SU-DHL-6 (cell line): Measurements from ENCODE around the gene ZNF775.

Source experiments
- H2AFZ ChIP-seq: fragments of 200-600 bp; sonication (generic); 2 replicates; pipeline ENCODE4 v1.6.1; 2014; ENCODE audit warnings: low read depth, mild to moderate bottlenecking, moderate library complexity, mixed read lengths, antibody characterized with exemption, low read length; ENCODE audit not compliant: severe bottlenecking
- H3F3A ChIP-seq: fragments of 200-600 bp; shearing (Covaris generic); 2 replicates; pipeline ENCODE4 v1.6.0; 2016; ENCODE audit warnings: antibody characterized with exemption, mild to moderate bottlenecking; ENCODE audit not compliant: insufficient read depth
- H3K27ac ChIP-seq: fragments of 200-600 bp; sonication (generic); 2 replicates; pipeline ENCODE4 v1.5.1; 2016; ENCODE audit warnings: low read depth, mild to moderate bottlenecking, low read length, moderate library complexity, mixed read lengths
- H3K27me3 ChIP-seq: fragments of 200-600 bp; sonication (generic), shearing (Covaris generic); 2 replicates; pipeline ENCODE4 v1.6.0; 2014; ENCODE audit warnings: mild to moderate bottlenecking, low read length
- H3K36me3 ChIP-seq: fragments of 200-600 bp; sonication (generic); 2 replicates; pipeline ENCODE4 v1.6.1; 2014; ENCODE audit warnings: mild to moderate bottlenecking, low read length, mixed read lengths
- H3K4me2 ChIP-seq: fragments of 300-600, 200-600 bp; shearing (Covaris generic), sonication (generic); 2 replicates; pipeline ENCODE4 v1.6.0; 2014; ENCODE audit warnings: low read length, low read depth, mild to moderate bottlenecking; ENCODE audit not compliant: poor library complexity, severe bottlenecking
- H3K4me3 ChIP-seq: fragments of 200-600 bp; sonication (generic); 2 replicates; pipeline ENCODE4 v1.5.1; 2014; ENCODE audit warnings: antibody characterized with exemption, low read length, mild to moderate bottlenecking, mixed read lengths; ENCODE audit not compliant: insufficient read depth, poor library complexity, severe bottlenecking
- H3K79me2 ChIP-seq: fragments of 200-600 bp; sonication (generic); 2 replicates; pipeline ENCODE4 v1.6.1; 2014; ENCODE audit warnings: mild to moderate bottlenecking, low read length, moderate library complexity; ENCODE audit not compliant: insufficient read depth
- H3K9ac ChIP-seq: fragments of 200-600 bp; sonication (generic); 2 replicates; pipeline ENCODE4 v1.7.0; 2014; ENCODE audit warnings: mild to moderate bottlenecking, low read length
- H3K9me2 ChIP-seq: fragments of 200-600 bp; sonication (generic); replicated peaks from 2 replicates; pipeline ENCODE4 v1.6.1; 2014; ENCODE audit warnings: low read length; ENCODE audit not compliant: insufficient read depth
- H3K9me3 ChIP-seq: fragments of 200-600 bp; sonication (generic); 2 replicates; pipeline ENCODE4 v1.6.1; 2014; ENCODE audit warnings: low read length, mixed read lengths; ENCODE audit not compliant: insufficient read depth
- H4K20me1 ChIP-seq: fragments of 200-600 bp; sonication (generic); 2 replicates; pipeline ENCODE4 v1.6.1; 2014; ENCODE audit warnings: low read depth, mild to moderate bottlenecking, antibody characterized with exemption, low read length, moderate library complexity, mixed read lengths
- EZH2phosphoT487 ChIP-seq: fragments of 200-600 bp; sonication (generic), shearing (Covaris generic); conservative IDR thresholded peaks from 2 replicates; pipeline ENCODE4 v1.6.1; 2018; ENCODE audit warnings: mild to moderate bottlenecking, antibody characterized with exemption, low read length, moderate library complexity, mixed read lengths
- TF ChIP-seq, protein P1 (sequence below): fragments of 200-600 bp; sonication (generic); IDR thresholded peaks from one replicate; pipeline ENCODE4 v1.5.1; 2017; ENCODE audit warnings: antibody characterized with exemption, mild to moderate bottlenecking, low read length, moderate library complexity; ENCODE audit not compliant: insufficient read depth, poor library complexity, severe bottlenecking

ZNF775 gene

DNA sequence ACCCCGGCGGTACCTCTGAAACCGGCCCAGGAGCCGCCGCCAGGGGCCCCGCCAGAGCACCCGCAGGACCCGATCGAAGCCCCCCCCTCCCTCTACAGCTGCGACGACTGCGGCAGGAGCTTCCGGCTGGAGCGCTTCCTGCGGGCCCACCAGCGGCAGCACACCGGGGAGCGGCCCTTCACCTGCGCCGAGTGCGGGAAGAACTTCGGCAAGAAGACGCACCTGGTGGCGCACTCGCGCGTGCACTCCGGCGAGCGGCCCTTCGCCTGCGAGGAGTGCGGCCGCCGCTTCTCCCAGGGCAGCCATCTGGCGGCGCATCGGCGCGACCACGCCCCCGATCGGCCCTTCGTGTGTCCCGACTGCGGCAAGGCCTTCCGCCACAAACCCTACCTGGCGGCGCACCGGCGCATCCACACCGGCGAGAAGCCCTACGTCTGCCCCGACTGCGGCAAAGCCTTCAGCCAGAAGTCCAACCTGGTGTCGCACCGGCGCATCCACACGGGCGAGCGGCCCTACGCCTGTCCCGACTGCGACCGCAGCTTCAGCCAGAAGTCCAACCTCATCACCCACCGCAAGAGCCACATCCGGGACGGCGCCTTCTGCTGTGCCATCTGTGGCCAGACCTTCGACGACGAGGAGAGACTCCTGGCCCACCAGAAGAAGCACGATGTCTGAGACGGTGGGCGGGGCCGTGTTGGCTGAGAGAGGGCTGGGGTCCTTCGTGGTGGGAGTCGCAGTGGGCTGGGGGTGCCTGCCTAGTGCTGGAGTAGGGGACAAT lies 6.7 kb upstream of the ZNF775 start:
- Histone ChIP-seq H3K9ac (no peak overlapping the region), H3K4me3 (no peak overlapping the region), H3K27ac (no peak overlapping the region), H3K36me3 (no peaks in the 10 kb centered on the region), H2AFZ (no peak overlapping the region), H3K9me2 (no peaks in the 10 kb centered on the region), H3K9me3 (no peaks in the 10 kb centered on the region), H3K4me2 (no peak overlapping the region), H3K27me3 (no peaks in the 10 kb centered on the region), H4K20me1 (no peaks in the 10 kb centered on the region), H3F3A (peaks cover 16% of the 10 kb centered on the region), H3K79me2 (no peaks in the 10 kb centered on the region)
- TF ChIP-seq, protein P1, sequence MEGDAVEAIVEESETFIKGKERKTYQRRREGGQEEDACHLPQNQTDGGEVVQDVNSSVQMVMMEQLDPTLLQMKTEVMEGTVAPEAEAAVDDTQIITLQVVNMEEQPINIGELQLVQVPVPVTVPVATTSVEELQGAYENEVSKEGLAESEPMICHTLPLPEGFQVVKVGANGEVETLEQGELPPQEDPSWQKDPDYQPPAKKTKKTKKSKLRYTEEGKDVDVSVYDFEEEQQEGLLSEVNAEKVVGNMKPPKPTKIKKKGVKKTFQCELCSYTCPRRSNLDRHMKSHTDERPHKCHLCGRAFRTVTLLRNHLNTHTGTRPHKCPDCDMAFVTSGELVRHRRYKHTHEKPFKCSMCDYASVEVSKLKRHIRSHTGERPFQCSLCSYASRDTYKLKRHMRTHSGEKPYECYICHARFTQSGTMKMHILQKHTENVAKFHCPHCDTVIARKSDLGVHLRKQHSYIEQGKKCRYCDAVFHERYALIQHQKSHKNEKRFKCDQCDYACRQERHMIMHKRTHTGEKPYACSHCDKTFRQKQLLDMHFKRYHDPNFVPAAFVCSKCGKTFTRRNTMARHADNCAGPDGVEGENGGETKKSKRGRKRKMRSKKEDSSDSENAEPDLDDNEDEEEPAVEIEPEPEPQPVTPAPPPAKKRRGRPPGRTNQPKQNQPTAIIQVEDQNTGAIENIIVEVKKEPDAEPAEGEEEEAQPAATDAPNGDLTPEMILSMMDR = no peak
- TF ChIP-seq EZH2phosphoT487 = no peak

DNA sequence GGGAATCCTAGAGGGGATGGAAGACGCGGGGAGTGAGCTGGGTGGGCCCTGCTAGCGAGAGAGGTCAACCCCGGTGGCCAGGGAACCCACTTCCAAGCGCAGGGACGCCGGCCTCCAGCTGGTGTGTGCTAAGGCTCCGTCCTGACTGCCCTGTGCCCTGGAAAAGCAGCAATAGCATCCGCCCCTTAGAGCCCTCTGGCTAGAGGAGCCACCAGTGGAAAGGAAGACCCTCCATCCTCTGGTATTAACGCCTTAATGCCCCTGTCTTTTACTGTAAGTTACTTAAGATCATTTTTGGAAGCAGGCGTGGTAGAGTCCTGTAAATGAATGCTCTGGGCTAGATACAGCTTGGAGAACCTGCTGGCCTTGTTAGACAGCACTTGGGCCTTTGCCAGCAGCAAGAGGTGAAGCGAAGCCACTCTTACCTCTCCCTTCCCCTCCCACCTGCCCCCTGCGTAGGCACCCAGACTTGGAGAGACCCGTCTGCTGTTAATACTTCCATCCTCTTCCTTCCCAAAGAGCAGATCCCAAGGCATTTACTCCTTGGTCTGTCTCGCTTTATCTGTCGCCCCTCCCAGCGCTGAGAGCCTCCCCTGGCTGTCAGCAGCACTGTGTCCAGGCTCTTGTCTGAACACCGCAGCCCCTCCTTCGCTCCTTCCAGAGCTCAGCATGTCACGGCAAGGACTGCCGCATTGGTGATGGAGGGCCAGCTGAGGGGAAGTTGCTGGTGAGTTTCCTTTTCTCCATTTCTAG lies 5.9 kb upstream of the ZNF775 start:
- Histone ChIP-seq H3K9me3 (no peaks in the 10 kb centered on the region), H3K4me2 (no peak overlapping the region), H3K4me3 (no peak overlapping the region), H2AFZ (no peak overlapping the region), H3K27me3 (no peaks in the 10 kb centered on the region), H4K20me1 (no peaks in the 10 kb centered on the region), H3K79me2 (no peaks in the 10 kb centered on the region), H3K9ac (no peak overlapping the region), H3F3A (peaks cover 17% of the 10 kb centered on the region), H3K36me3 (no peaks in the 10 kb centered on the region), H3K9me2 (no peaks in the 10 kb centered on the region), H3K27ac (no peak overlapping the region)
- TF ChIP-seq, protein P1 = no peak
- no peak for TF ChIP-seq EZH2phosphoT487

DNA sequence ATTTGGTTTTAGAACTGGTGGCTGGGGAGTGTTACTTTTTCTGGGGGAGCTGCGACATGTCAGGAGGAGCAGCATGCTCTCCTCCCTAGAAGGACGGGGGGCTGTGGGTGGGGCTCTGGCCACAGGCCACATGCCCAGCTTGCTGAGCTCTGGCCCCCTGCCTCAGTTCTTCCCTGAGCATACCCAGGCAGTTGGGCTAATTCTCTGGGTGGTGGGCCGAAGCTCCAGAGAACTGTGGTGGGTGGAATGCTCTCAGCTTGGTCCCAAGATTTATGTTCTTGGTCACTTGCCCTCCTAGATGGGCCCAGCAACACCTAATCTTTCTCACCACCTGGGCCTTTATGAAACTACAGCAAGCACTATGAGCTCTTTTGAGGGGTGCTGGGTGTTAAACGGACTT lies 5.1 kb upstream of the ZNF775 start:
- Histone ChIP-seq H4K20me1 (no peaks in the 10 kb centered on the region), H3K79me2 (no peaks in the 10 kb centered on the region), H3K9me2 (no peaks in the 10 kb centered on the region), H3K36me3 (no peaks in the 10 kb centered on the region), H3K9me3 (no peaks in the 10 kb centered on the region), H2AFZ (no peak overlapping the region), H3K4me2 (no peak overlapping the region), H3K27me3 (no peaks in the 10 kb centered on the region), H3K4me3 (no peak overlapping the region), H3K27ac (no peak overlapping the region), H3K9ac (no peak overlapping the region), H3F3A (peaks cover 21% of the 10 kb centered on the region)
- TF ChIP-seq, protein P1 = no peak
- TF ChIP-seq EZH2phosphoT487 = no peak
